ENCODE measurements around the gene VPS29.
"Not testable (repeated sequence)": the region's sequence is repeated elsewhere in the genome, so short reads cannot be mapped to it uniquely, and the experiment has no call there.

The VPS29 gene

GRCh38 chr12:110520876-110521712 is 19.2 kb upstream of the VPS29 start:
- DNase-seq (ENCODE audit: low read depth) = not testable (repeated sequence)

GRCh38 chr12:110518014-110518413 is 16.1 kb upstream of the VPS29 start:
- not testable (repeated sequence) for DNase-seq (ENCODE audit: low read depth)

- no peak for DNase-seq (ENCODE audit: low read depth)
These were observed 15.1 kb upstream of the VPS29 start for GRCh38 chr12:110516995-110517394.

GRCh38 chr12:110514363-110514762 is 12.5 kb upstream of the VPS29 start:
- DNase-seq (ENCODE audit: low read depth) = no peak

GRCh38 chr12:110513842-110514241 is 11.9 kb upstream of the VPS29 start:
- DNase-seq (ENCODE audit: low read depth) = no peak

GRCh38 chr12:110508071-110508586 is 6.2 kb upstream of the VPS29 start:
- DNase-seq (ENCODE audit: low read depth) = no peak

GRCh38 chr12:110505332-110505731 is 3.4 kb upstream of the VPS29 start:
- DNase-seq (ENCODE audit: low read depth) = no peak

GRCh38 chr12:110503432-110503831 is 1.5 kb upstream of the VPS29 start:
- DNase-seq (ENCODE audit: low read depth) = no peak

GRCh38 chr12:110501399-110501751 is 536 bp downstream of the VPS29 start:
- DNase-seq (ENCODE audit: low read depth) = no peak

- DNase-seq (ENCODE audit: low read depth) = no peak
These were observed 2.8 kb downstream of the VPS29 start for GRCh38 chr12:110498984-110499706.

- DNase-seq (ENCODE audit: low read depth) = no peak
These were observed 26.5 kb downstream of the VPS29 start for GRCh38 chr12:110475426-110475825.

GRCh38 chr12:110468214-110469048 is 33.5 kb downstream of the VPS29 start, which contains the start of the genes FAM216A and GPN3:
TSS of gene FAM216A (plus strand) at chr12:110468845. CDS start at chr12:110468876, 31 bp downstream.
TSS of gene GPN3 (minus strand) at chr12:110468257. CDS start at chr12:110468203, 54 bp downstream.
- peak; percentile 77 for DNase-seq (ENCODE audit: low read depth)

GRCh38 chr12:110467847-110468213 is 34.1 kb downstream of the VPS29 start:
- DNase-seq (ENCODE audit: low read depth) = no peak

- no peak for DNase-seq (ENCODE audit: low read depth)
These were observed 35.1 kb downstream of the VPS29 start for GRCh38 chr12:110466791-110467190.

- DNase-seq (ENCODE audit: low read depth) = not testable (repeated sequence)
These were observed 36.1 kb downstream of the VPS29 start for GRCh38 chr12:110465765-110466164.

- no peak for DNase-seq (ENCODE audit: low read depth)
These were observed 36.9 kb downstream of the VPS29 start for GRCh38 chr12:110465024-110465423.

- not testable (repeated sequence) for DNase-seq (ENCODE audit: low read depth)
These were observed 40.7 kb downstream of the VPS29 start for GRCh38 chr12:110461189-110461588.

- no peak for DNase-seq (ENCODE audit: low read depth)
These were observed 43.2 kb downstream of the VPS29 start for GRCh38 chr12:110458756-110459155.

GRCh38 chr12:110453569-110454296 is 48.2 kb downstream of the VPS29 start:
- no peak for DNase-seq (ENCODE audit: low read depth)

- no peak for DNase-seq (ENCODE audit: low read depth)
These were observed 50.6 kb downstream of the VPS29 start for GRCh38 chr12:110451263-110451662.

- DNase-seq (ENCODE audit: low read depth) = peak; percentile 90
These were observed 52.0 kb downstream of the VPS29 start, which contains the start of gene ARPC3 for GRCh38 chr12:110449799-110450497. TSS of gene ARPC3 (minus strand) at chr12:110450337. CDS start at chr12:110450260, 77 bp downstream.
